Suprapubic skin (tissue), 4 donors: ENCODE results near the gene PPP1R9B. TPM values are rescaled to one million over a fixed set of nuclear protein-coding genes. Genes with fewer than 3 reads are reported as not detected.

Experiments used
- DNase-seq, 2 donors: peaks; one replicate each; pipeline ENCODE4 v3.0.0-alpha.2; 2019; ENCODE audit warnings: low spot score in 2 of 2
- H3K27ac ChIP-seq: fragments of 200-600 bp; sonication (generic); one replicate; pipeline ENCODE4 v1.5.1; 2019
- H3K27me3 ChIP-seq: fragments of 200-600 bp; sonication (generic); one replicate; pipeline ENCODE4 v1.5.1; 2019
- H3K36me3 ChIP-seq: fragments of 200-600 bp; sonication (generic); one replicate; pipeline ENCODE4 v1.5.1; 2019
- H3K4me1 ChIP-seq: fragments of 200-600 bp; sonication (generic); one replicate; pipeline ENCODE4 v1.5.1; 2019
- H3K4me3 ChIP-seq: fragments of 200-600 bp; sonication (generic); one replicate; pipeline ENCODE4 v1.5.1; 2019; ENCODE audit warnings: mild to moderate bottlenecking
- H3K9me3 ChIP-seq: fragments of 200-600 bp; sonication (generic); one replicate; pipeline ENCODE4 v1.5.1; 2019
- CTCF ChIP-seq, 2 donors: fragments of 200-600 bp in 1 of 2; fragments of 450-650 bp in 1 of 2; sonication (generic) in 1 of 2; IDR thresholded peaks; one replicate each; pipeline ENCODE4 v1.5.1; 2016 to 2019; ENCODE audit warnings: antibody characterized with exemption in 2 of 2, mild to moderate bottlenecking in 1 of 2, moderate library complexity in 1 of 2
- EP300 ChIP-seq: sonication (generic); formaldehyde crosslinking; IDR thresholded peaks from one replicate; pipeline ENCODE4 v1.6.1; 2017; ENCODE audit warnings: antibody characterized with exemption
- POLR2A ChIP-seq, 2 donors: fragments of 450-650 bp; IDR thresholded peaks; one replicate each; pipeline ENCODE4 v1.6.1; 2017; ENCODE audit warnings: antibody characterized with exemption in 2 of 2, mild to moderate bottlenecking in 2 of 2, moderate library complexity in 2 of 2
- POLR2AphosphoS5 ChIP-seq, 3 donors: sonication (generic); formaldehyde crosslinking; IDR thresholded peaks; one replicate each; pipeline ENCODE4 v1.6.1; 2017; ENCODE audit warnings: antibody characterized with exemption in 3 of 3
- WGBS: methylation state at CpG from one replicate; pipeline ENCODE4 v1.1.5; 2018; 5-methylcytosine and 5-hydroxymethylcytosine counted together
- total RNA-seq, 4 donors: library from RNA; depleted of rRNA; stranded (reverse); fragments of >200 nt; gene quantifications; one replicate each; pipeline ENCODE4 v1.1.0, GENCODE V29; 2016

Gene PPP1R9B
- total RNA-seq, 4 donors from 2014 or later: 21.5 to 26.2 (median 23.7) TPM

GRCh38 chr17:50163843-50164696 lies 13.6 kb upstream of the PPP1R9B start:
- H3K27ac ChIP-seq: no peak overlapping the region
- H3K4me3 ChIP-seq: no peak overlapping the region
- no peak for TF ChIP-seq EP300
- TF ChIP-seq CTCF (IDR thresholded peaks at IDR 0.05): no peak
- no peak for TF ChIP-seq POLR2A (IDR thresholded peaks at IDR 0.05)
- no peak for TF ChIP-seq POLR2AphosphoS5 (IDR thresholded peaks at IDR 0.05)
- DNase-seq: no peak
- 100% methylated on average over 1 of the region's 11 CpGs for WGBS
- no peaks in the 10 kb centered on the region for H3K36me3 ChIP-seq
- no peaks in the 10 kb centered on the region for H3K9me3 ChIP-seq
- H3K27me3 ChIP-seq: no peaks in the 10 kb centered on the region
- H3K4me1 ChIP-seq: peaks cover 37% of the 10 kb centered on the region

GRCh38 chr17:50162466-50163254 lies 12.2 kb upstream of the PPP1R9B start:
- Histone ChIP-seq H3K4me1 (peaks cover 32% of the 10 kb centered on the region), H3K4me3 (no peak overlapping the region), H3K27me3 (no peaks in the 10 kb centered on the region), H3K9me3 (no peaks in the 10 kb centered on the region), H3K36me3 (no peaks in the 10 kb centered on the region), H3K27ac (no peak overlapping the region)
- 79% methylated on average over 8 of the region's 8 CpGs for WGBS
- TF ChIP-seq CTCF (IDR thresholded peaks at IDR 0.05): no peak
- no peak for TF ChIP-seq EP300
- no peak for DNase-seq

GRCh38 chr17:50161911-50162288 lies 11.4 kb upstream of the PPP1R9B start:
- DNase-seq: no peak
- no peak overlapping the region for H3K27ac ChIP-seq
- WGBS: 52% methylated on average over 16 of the region's 16 CpGs
- TF ChIP-seq POLR2A (IDR thresholded peaks at IDR 0.05) (no peak), CTCF (IDR thresholded peaks at IDR 0.05) (no peak)
- H3K4me3 ChIP-seq: no peak overlapping the region
- peaks cover 32% of the 10 kb centered on the region for H3K4me1 ChIP-seq
- no peaks in the 10 kb centered on the region for H3K36me3 ChIP-seq
- no peaks in the 10 kb centered on the region for H3K9me3 ChIP-seq
- H3K27me3 ChIP-seq: no peaks in the 10 kb centered on the region

- Histone ChIP-seq H3K4me1 (peaks cover 30% of the 10 kb centered on the region), H3K9me3 (no peaks in the 10 kb centered on the region), H3K27ac (no peak overlapping the region), H3K36me3 (no peaks in the 10 kb centered on the region), H3K27me3 (no peaks in the 10 kb centered on the region), H3K4me3 (peak overlapping the region; percentile 53)
- DNase-seq: peak; percentile 95 to 96
- WGBS: 0% methylated on average over 53 of the region's 53 CpGs
- no peak for TF ChIP-seq EP300
- TF ChIP-seq CTCF (IDR thresholded peaks at IDR 0.05): peak; percentile 96 to 97
- no peak for TF ChIP-seq POLR2A (IDR thresholded peaks at IDR 0.05)
- peak in 2 of 3 donors; percentile 44 to 65 for TF ChIP-seq POLR2AphosphoS5 (IDR thresholded peaks at IDR 0.05)
Measured at GRCh38 chr17:50161023-50161910, 10.8 kb upstream of the PPP1R9B start.
